Smooth muscle cell of the brain vasculature (primary cell): ENCODE results near the gene APOB.

Experiments
- DNase-seq: peaks from one replicate; pipeline ENCODE4 v3.0.0-alpha.2; 2012; ENCODE audit warnings: low read depth, low spot score

APOB gene

GRCh38 chr2:21017748-21018276 lies 26.1 kb downstream of the APOB start:
- no peak for DNase-seq

GRCh38 chr2:21015281-21015645 lies 28.6 kb downstream of the APOB start:
- DNase-seq, result no peak

GRCh38 chr2:21014364-21015280 lies 29.3 kb downstream of the APOB start:
- DNase-seq, result no peak

GRCh38 chr2:21013043-21013816 lies 30.6 kb downstream of the APOB start:
- no peak for DNase-seq

GRCh38 chr2:21012557-21012937 lies 31.3 kb downstream of the APOB start:
- DNase-seq, result no peak

- DNase-seq, result no peak
These were observed 31.9 kb downstream of the APOB start for GRCh38 chr2:21011876-21012556.

- DNase-seq, result no peak
These were observed 32.4 kb downstream of the APOB start for GRCh38 chr2:21011453-21011852.

GRCh38 chr2:21010813-21011439 lies 32.9 kb downstream of the APOB start:
- DNase-seq, result no peak

GRCh38 chr2:21009662-21010225 lies 34.1 kb downstream of the APOB start:
- DNase-seq, result no peak

GRCh38 chr2:21008790-21009661 lies 34.8 kb downstream of the APOB start:
- no peak for DNase-seq

GRCh38 chr2:21008014-21008789 lies 35.7 kb downstream of the APOB start:
- DNase-seq, result no peak

- no peak for DNase-seq
These were observed 36.5 kb downstream of the APOB start for GRCh38 chr2:21007129-21008013.

GRCh38 chr2:21006423-21007128 lies 37.3 kb downstream of the APOB start:
- DNase-seq, result no peak

- no peak for DNase-seq
These were observed 38.0 kb downstream of the APOB start for GRCh38 chr2:21005700-21006422.

- DNase-seq, result no peak
These were observed 38.7 kb downstream of the APOB start for GRCh38 chr2:21005111-21005699.

- DNase-seq, result no peak
These were observed 39.7 kb downstream of the APOB start for GRCh38 chr2:21004181-21004572.
